Prostate gland (tissue), 2 donors: Measurements from ENCODE around the gene SMYD3. TPM values are rescaled to one million over a fixed set of nuclear protein-coding genes. Genes with fewer than 3 reads are reported as not detected.
"Not testable (repeated sequence)": the region's sequence is repeated elsewhere in the genome, so short reads cannot be mapped to it uniquely, and the experiment has no call there.

Experiments used
- DNase-seq: peaks from one replicate; pipeline ENCODE4 v3.0.0-alpha.2; 2019; ENCODE audit warnings: low spot score
- H3K27ac ChIP-seq, 2 donors: fragments of 200-600 bp; sonication (generic); 2 replicates each; pipeline ENCODE4 v1.5.1; 2017 to 2019
- H3K27me3 ChIP-seq: fragments of 200-600 bp; sonication (generic); replicated peaks from 2 replicates; pipeline ENCODE4 v1.5.1; 2019; ENCODE audit not compliant: insufficient read depth
- H3K36me3 ChIP-seq, 2 donors: fragments of 200-600 bp; sonication (generic); 1 replicate in 1 of 2; 2 replicates in 1 of 2; pipeline versions ENCODE4 v1.5.1 to v1.8.1; 2017 to 2019
- H3K4me1 ChIP-seq: fragments of 200-600 bp; sonication (generic); replicated peaks from 2 replicates; pipeline ENCODE4 v1.5.1; 2019
- H3K4me3 ChIP-seq, 2 donors: fragments of 200-600 bp; sonication (generic); 2 replicates each; pipeline ENCODE4 v1.5.1; 2017 to 2019
- H3K9me3 ChIP-seq: fragments of 200-600 bp; sonication (generic); 2 replicates; pipeline ENCODE4 v1.5.1; 2017
- CTCF ChIP-seq, 4 experiments: fragments of 200-600 bp in 2 of 4; fragments of 450-650 bp in 2 of 4; sonication (generic) in 2 of 4; IDR thresholded peaks; 1 replicate in 3 of 4; 2 replicates in 1 of 4; pipeline ENCODE4 v1.5.1; 2016 to 2019; ENCODE audit warnings: antibody characterized with exemption in 4 of 4, mild to moderate bottlenecking in 2 of 4, moderate library complexity in 2 of 4
- POLR2A ChIP-seq: fragments of 450-650 bp; IDR thresholded peaks from one replicate; pipeline ENCODE4 v1.6.1; 2016; ENCODE audit warnings: antibody characterized with exemption, mild to moderate bottlenecking
- POLR2AphosphoS5 ChIP-seq: sonication (generic); formaldehyde crosslinking; IDR thresholded peaks from one replicate; pipeline ENCODE4 v1.6.1; 2017; ENCODE audit warnings: antibody characterized with exemption
- WGBS: methylation state at CpG from one replicate; pipeline ENCODE4 v1.1.5; 2018; 5-methylcytosine and 5-hydroxymethylcytosine counted together
- intact Hi-C: fragments of 100-400 bp; cut with DNase I; formaldehyde crosslinking; loops from one replicate; pipeline ENCODE4 v1.14.2; 2022
- total RNA-seq, 2 donors: library from RNA; depleted of rRNA; stranded (reverse); fragments of >200 nt; gene quantifications; one replicate each; pipeline ENCODE4 v1.1.0, GENCODE V29; 2016

The SMYD3 gene
- total RNA-seq, 2 donors from 2014 or later, result 19.8 to 23.9 TPM

- TF ChIP-seq POLR2A (no peak), POLR2AphosphoS5 (no peak), CTCF (IDR thresholded peaks at IDR 0.05) (no peak)
- H3K36me3 ChIP-seq, result no peaks in the 10 kb centered on the region
- intact Hi-C loops, result no loop called here
- H3K4me3 ChIP-seq, result no peak overlapping the region
- no peak overlapping the region for H3K27ac ChIP-seq
- H3K27me3 ChIP-seq, result no peaks in the 10 kb centered on the region
- no peak for DNase-seq
- 99% methylated on average over 3 of the region's 3 CpGs for WGBS
- no peaks in the 10 kb centered on the region for H3K4me1 ChIP-seq
- no peaks in the 10 kb centered on the region for H3K9me3 ChIP-seq
Observed at GRCh38 chr1:245777752-245778151, 729.3 kb downstream of the SMYD3 start.

GRCh38 chr1:245776694-245777332, 730.3 kb downstream of the SMYD3 start:
- WGBS, result 56% methylated on average over 5 of the region's 5 CpGs
- TF ChIP-seq POLR2AphosphoS5 (no peak), CTCF (IDR thresholded peaks at IDR 0.05) (no peak), POLR2A (no peak)
- no peaks in the 10 kb centered on the region for H3K36me3 ChIP-seq

GRCh38 chr1:245776139-245776538, 730.9 kb downstream of the SMYD3 start:
- no peak for TF ChIP-seq POLR2AphosphoS5
- Histone ChIP-seq H3K36me3 (no peaks in the 10 kb centered on the region), H3K27ac (no peak overlapping the region), H3K9me3 (no peaks in the 10 kb centered on the region), H3K4me3 (no peak overlapping the region), H3K4me1 (no peaks in the 10 kb centered on the region), H3K27me3 (no peaks in the 10 kb centered on the region)
- WGBS, result 57% methylated on average over 4 of the region's 4 CpGs
- no peak for DNase-seq
- intact Hi-C loops, result no loop called here

More at GRCh38 chr1:245776694-245777332, 730.3 kb downstream of the SMYD3 start:
- Histone ChIP-seq H3K27me3 (no peaks in the 10 kb centered on the region), H3K27ac (no peak overlapping the region), H3K4me3 (no peak overlapping the region), H3K4me1 (no peaks in the 10 kb centered on the region), H3K9me3 (no peaks in the 10 kb centered on the region)
- no peak for DNase-seq
- intact Hi-C loops, result no loop called here

GRCh38 chr1:245774931-245775330, 732.1 kb downstream of the SMYD3 start:
- H3K27ac ChIP-seq, H3K36me3 ChIP-seq, DNase-seq, H3K27me3 ChIP-seq, H3K9me3 ChIP-seq, H3K4me3 ChIP-seq, intact Hi-C loops, H3K4me1 ChIP-seq: not testable (repeated sequence)
- WGBS, result 94% methylated on average over 17 of the region's 25 CpGs

GRCh38 chr1:245774196-245774595, 732.9 kb downstream of the SMYD3 start:
- no peak for TF ChIP-seq POLR2A
- no peak for TF ChIP-seq POLR2AphosphoS5
- no peak for TF ChIP-seq CTCF (IDR thresholded peaks at IDR 0.05)
- H3K36me3 ChIP-seq, result no peaks in the 10 kb centered on the region
- DNase-seq, result no peak
- H3K4me1 ChIP-seq, result no peaks in the 10 kb centered on the region
- intact Hi-C loops, result no loop called here
- no peaks in the 10 kb centered on the region for H3K9me3 ChIP-seq
- H3K27ac ChIP-seq, result no peak overlapping the region
- H3K4me3 ChIP-seq, result no peak overlapping the region
- WGBS, result 77% methylated on average over 2 of the region's 2 CpGs
- H3K27me3 ChIP-seq, result no peaks in the 10 kb centered on the region

GRCh38 chr1:245773344-245773743, 733.7 kb downstream of the SMYD3 start:
- no peak overlapping the region for H3K27ac ChIP-seq
- DNase-seq, result no peak
- no peaks in the 10 kb centered on the region for H3K4me1 ChIP-seq
- WGBS, result 83% methylated on average over 3 of the region's 3 CpGs
- no peaks in the 10 kb centered on the region for H3K9me3 ChIP-seq
- no peak for TF ChIP-seq POLR2A
- H3K4me3 ChIP-seq, result no peak overlapping the region
- H3K36me3 ChIP-seq, result no peaks in the 10 kb centered on the region
- H3K27me3 ChIP-seq, result no peaks in the 10 kb centered on the region
- intact Hi-C loops, result no loop called here
